DMS79 (cell line): ENCODE data around the gene MRPS2.
"Not testable (repeated sequence)": the region's sequence is repeated elsewhere in the genome, so short reads cannot be mapped to it uniquely, and the experiment has no call there.

Experiments used
- DNase-seq: peaks from one replicate; lab custom pipeline; 2025; lab: John Stamatoyannopoulos, UW

The MRPS2 gene

GRCh38 chr9:135499326-135500070 lies 984 bp upstream of the MRPS2 start:
- peak; percentile 64 for DNase-seq

- no peak for DNase-seq
Observed at GRCh38 chr9:135500071-135500524, 384 bp upstream of the MRPS2 start.

GRCh38 chr9:135501261-135502167 lies 1.0 kb downstream of the MRPS2 start:
- no peak for DNase-seq

DNA sequence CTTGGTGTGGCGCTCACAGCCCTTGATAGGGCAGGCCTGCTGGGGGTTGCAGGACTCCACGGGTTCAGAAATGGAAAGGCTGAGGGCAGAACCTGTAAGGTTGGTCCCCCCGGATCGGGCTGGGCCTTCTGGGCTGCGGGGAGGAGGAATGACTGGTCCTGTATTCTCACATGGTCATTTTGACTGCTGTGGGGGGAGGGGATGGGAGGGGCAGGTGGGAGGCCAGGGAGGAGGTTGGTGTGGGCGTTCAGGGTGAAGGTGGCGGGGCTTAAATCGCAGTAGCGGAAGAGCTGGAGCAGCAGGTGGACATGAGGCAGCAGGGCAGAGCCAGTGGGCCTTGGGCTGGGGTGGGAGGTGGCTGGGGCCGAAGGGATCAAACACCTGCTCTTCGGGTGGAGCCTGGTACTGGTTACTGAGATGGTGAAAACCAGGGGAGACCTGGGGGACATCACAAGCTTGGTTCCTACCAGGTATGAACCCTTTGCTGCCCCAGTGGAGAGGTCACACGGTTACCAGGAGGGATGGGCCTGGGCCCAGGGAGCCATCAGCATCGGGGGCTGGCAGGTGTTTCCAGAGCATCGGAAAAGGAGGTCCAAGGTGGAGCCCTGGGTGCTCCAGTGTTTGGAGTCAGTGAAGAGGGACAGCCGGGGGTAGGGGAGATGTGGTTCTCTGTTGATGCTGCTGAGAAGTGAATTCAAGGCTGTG lies 1.8 kb downstream of the MRPS2 start:
- no peak for DNase-seq

DNA sequence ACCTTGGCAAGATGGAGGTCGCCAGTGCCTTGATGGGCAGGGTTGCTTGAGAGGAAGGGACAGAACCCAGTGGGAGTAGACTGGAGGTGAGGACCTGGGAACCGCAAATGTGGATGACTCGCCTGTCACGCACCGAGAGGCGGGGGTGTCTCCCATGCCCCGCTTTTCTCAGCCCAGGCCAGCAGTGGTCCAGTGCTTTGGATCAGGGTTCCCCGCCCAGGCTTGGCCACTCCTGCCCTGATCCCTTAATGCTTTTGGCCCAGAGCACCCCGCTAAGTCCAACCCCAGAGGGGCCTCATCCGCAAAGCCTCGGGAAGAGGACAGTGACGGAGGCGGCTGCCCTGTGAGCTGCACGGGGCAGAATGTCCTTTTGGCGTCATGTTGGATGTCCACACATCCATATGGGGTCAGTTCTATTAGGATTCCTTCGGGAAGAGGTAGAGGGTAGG lies 2.4 kb downstream of the MRPS2 start:
- no peak for DNase-seq

GRCh38 chr9:135503371-135504261 lies 3.1 kb downstream of the MRPS2 start:
- no peak for DNase-seq

GRCh38 chr9:135504262-135505243 lies 4.1 kb downstream of the MRPS2 start:
- DNase-seq, result no peak

DNA sequence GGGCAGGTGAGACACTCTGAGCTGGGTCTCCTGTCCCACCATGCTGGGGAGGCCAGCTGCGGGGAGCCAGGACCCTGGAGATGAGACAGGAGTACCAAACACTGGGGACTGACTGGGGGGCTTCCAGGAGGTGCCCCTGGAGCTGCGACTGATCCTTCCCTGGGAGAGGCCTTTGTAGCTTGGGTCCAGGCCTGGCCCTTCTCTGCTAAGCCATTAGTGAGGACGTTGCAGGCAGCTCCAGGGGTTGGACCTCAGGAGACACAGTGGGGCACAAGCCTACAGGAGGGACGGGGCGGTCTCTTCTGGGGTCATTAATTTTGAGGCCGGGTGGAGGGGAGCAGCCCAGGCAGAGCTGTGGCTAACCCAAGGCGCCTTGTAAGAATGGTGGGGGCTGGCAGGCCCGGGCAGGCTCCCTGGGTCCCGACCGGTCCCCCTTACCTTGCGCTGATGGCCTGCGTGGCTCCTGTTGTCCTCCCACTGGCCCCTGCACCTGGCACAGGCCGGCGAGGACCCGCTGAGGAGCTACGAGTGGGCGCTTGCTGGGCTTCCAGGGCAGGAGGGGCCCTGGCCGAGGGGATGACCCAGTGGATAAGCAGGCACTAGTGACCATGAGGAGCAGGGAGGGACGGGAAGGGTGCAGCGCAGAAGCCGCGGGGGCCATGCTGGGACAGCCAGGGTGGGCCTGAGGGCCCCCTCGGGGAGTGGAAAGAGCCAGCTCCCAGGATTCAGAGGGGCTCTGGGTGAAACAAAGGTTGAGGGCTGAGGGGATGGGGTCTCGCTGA lies 5.1 kb downstream of the MRPS2 start:
- DNase-seq, result no peak

GRCh38 chr9:135506327-135507103 lies 6.0 kb downstream of the MRPS2 start:
- no peak for DNase-seq

- DNase-seq, result no peak
Observed at GRCh38 chr9:135507104-135508035, 6.9 kb downstream of the MRPS2 start.

DNA sequence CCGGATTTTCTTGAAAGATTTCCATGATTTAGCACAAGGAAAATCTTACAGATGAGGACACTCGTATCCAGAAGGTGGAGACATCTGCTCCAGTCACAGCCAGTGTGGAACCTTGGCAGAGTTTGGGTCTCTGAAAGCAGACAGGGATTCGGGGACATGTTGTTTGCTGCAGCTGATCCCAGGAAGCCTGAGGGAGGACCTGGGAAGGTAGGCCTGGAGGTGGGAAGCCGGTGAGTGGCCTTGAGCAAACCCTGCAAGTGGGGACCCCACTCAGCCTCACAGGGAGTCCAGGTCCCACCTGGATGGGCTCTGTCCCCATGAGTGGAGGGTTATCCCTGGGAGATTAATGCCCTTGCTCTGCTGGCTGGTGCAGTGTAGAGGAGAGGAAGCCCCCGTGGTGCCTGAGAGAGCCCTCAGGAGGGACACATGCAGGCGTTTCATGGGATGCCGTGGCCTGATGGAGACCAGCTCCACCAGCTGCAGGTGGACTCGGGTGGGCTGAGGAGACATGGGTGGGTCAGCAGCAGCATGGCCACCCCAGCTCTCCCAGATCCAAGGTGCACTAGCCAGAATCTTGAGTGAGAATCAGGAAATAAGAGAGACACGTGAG lies 7.8 kb downstream of the MRPS2 start:
- DNase-seq, result no peak

DNA sequence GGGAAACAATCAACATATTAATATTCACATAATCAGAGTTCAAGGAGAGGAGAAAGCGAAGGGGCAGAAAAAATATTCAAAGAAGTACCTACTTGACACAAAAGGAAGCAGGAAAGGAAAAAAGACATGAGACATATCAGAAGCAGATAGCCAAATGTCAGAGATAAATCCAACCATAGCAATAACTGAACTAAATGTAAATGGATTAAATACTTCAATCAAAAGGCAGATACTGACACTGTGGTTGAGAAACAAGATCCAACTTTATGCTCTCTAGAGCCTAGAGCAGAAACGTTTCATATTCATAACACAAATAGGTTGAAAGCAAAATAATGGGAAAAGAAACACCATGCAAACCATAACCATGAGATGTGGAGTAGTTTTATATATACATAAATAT lies 9.0 kb downstream of the MRPS2 start:
- no peak for DNase-seq

DNA sequence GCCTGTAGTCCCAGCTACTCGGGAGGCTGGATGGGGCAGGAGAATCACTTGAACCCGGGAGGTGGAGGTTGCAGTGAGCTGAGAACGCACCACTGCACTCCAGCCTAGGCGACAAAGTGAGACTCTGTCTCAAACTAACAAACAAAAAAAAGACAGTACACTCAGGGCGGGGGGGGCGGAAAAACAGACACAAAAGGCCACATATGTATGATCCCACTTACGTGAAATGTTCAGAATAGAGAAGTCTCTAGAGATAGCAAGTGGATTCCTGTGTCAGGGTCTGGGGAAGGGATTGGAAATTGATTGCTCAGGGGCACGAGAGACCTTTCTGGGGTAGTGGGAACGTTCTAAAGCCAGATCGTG lies 11.7 kb downstream of the MRPS2 start:
- DNase-seq, result no peak

DNA sequence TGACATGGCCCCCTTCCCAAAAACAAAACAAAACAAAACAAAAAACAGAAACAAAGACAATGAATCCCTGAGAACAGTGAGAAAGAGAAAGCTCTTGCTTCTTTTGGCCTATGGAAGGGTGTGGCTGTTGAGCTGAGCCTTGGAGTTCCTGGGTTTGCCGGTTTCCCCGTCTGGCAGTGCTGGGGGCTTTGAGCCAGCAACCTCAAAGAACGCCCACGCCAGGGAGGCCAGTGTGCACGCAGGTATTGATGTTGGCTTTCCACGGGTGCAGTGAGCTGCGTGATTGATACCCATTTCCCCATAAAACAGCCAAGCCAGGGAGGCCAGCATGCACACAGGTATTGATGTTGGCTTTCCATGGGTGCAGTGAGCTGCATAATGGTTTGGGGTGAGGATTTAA lies 12.4 kb downstream of the MRPS2 start:
- no peak for DNase-seq

DNA sequence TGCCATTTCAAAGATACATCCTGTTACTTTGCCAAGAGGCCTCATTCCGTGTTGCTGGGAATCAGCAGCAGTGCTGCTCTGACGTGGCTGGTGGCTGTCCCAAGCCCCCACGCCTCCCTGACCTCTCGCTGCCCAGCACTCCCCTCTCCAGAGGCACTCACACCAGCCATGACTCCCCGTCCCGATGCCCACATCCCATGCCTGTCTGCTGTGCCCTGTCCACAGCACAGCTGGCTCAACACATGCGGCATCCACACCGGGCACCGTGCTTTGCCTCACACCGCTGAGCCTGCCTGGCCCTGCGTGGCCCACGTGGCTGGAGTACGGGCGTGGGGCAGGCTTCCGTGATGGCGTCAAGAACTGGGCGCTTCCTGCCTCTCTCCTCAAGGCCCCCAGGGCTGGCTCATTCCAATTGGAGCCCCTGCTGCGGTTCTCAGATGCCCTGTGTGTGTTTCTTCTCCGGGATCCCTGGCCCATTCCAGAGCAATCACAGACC lies 12.9 kb downstream of the MRPS2 start:
- DNase-seq, result no peak

DNA sequence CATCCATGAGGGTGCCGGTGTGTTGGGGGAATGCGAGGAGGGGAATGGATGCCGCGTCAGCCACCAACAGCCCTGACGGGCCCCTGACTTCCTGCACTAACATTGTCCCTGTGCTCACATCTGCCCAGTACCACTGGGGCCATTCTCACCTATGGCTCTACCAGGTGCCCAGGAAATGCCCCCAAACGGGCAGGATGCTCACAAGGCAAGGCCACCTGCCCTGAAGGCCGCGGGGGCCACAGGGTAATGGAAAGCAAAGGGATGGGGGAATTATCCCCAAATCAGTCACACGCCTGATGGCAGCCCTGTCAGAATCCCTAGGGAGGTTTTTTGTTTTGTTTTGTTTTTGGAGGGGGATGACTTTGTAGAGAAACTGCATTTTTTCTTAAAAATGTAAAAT lies 13.4 kb downstream of the MRPS2 start:
- DNase-seq, result not testable (repeated sequence)
